ENCODE data around the gene ZFPL1. TPM values are rescaled to one million over a fixed set of nuclear protein-coding genes. Genes with fewer than 3 reads are reported as not detected.

Gene ZFPL1
- total RNA-seq, 2 donors from 2014 or later, result 36.0 to 51.2 TPM

GRCh38 chr11:65040847-65041622 is 43.0 kb upstream of the ZFPL1 start, which contains the start of gene SAC3D1:
Gene SAC3D1, plus strand, starts transcription at chr11:65041210. Its CDS starts 83 bp downstream, at chr11:65041293.
- no peaks in the 10 kb centered on the region for H3K27me3 ChIP-seq (replicated peaks; ENCODE audit: insufficient read depth)
- ATAC-seq (ENCODE audit: insufficient number of reproducible peaks, low FRiP score, low read depth) (peak; percentile 69), DNase-seq (ENCODE audit: low spot score) (peak; percentile 67)
- peaks cover 21% of the 10 kb centered on the region for H3K36me3 ChIP-seq
- no peak for TF ChIP-seq CTCF (IDR thresholded peaks at IDR 0.05)
- H3K9me3 ChIP-seq, result no peaks in the 10 kb centered on the region
- peak within 1 kb of the TSS; percentile 87 to 88 for H3K27ac ChIP-seq
- H3K4me1 ChIP-seq (ENCODE audit: control insufficient read depth in 1 of 2, low read depth in 2 of 2), result peaks cover 5 to 16% of the 10 kb centered on the region in 2 donors
- peak within 1 kb of the TSS; percentile 84 for H3K4me3 ChIP-seq

- no peak overlapping the region for H3K27ac ChIP-seq
- no peak for TF ChIP-seq CTCF (IDR thresholded peaks at IDR 0.05)
- H3K27me3 ChIP-seq (replicated peaks; ENCODE audit: insufficient read depth), result no peaks in the 10 kb centered on the region
- no peak overlapping the region for H3K4me3 ChIP-seq
- no peaks in the 10 kb centered on the region for H3K9me3 ChIP-seq
- H3K36me3 ChIP-seq, result peaks cover 12% of the 10 kb centered on the region
- DNase-seq (ENCODE audit: low spot score) (no peak), ATAC-seq (ENCODE audit: insufficient number of reproducible peaks, low FRiP score, low read depth) (no peak)
- peaks cover 5 to 26% of the 10 kb centered on the region in 2 donors for H3K4me1 ChIP-seq (ENCODE audit: control insufficient read depth in 1 of 2, low read depth in 2 of 2)
Observed at GRCh38 chr11:65042891-65043290, 41.1 kb upstream of the ZFPL1 start.

GRCh38 chr11:65043881-65044501 is 40.0 kb upstream of the ZFPL1 start:
- Histone ChIP-seq H3K4me1 (ENCODE audit: control insufficient read depth in 1 of 2, low read depth in 2 of 2) (peaks cover 8 to 31% of the 10 kb centered on the region in 2 donors), H3K27me3 (replicated peaks; ENCODE audit: insufficient read depth) (no peaks in the 10 kb centered on the region), H3K36me3 (peaks cover 3% of the 10 kb centered on the region), H3K4me3 (no peak overlapping the region), H3K9me3 (no peaks in the 10 kb centered on the region), H3K27ac (no peak overlapping the region)
- DNase-seq (ENCODE audit: low spot score) (no peak), ATAC-seq (ENCODE audit: insufficient number of reproducible peaks, low FRiP score, low read depth) (no peak)
- TF ChIP-seq CTCF (IDR thresholded peaks at IDR 0.05), result no peak

GRCh38 chr11:65045061-65045460 is 39.0 kb upstream of the ZFPL1 start:
- peaks cover 8 to 31% of the 10 kb centered on the region in 2 donors for H3K4me1 ChIP-seq (ENCODE audit: control insufficient read depth in 1 of 2, low read depth in 2 of 2)

More at GRCh38 chr11:65045061-65045460, 39.0 kb upstream of the ZFPL1 start:
- no peaks in the 10 kb centered on the region for H3K27me3 ChIP-seq (replicated peaks; ENCODE audit: insufficient read depth)
- no peak overlapping the region for H3K4me3 ChIP-seq
- ATAC-seq (ENCODE audit: insufficient number of reproducible peaks, low FRiP score, low read depth) (no peak), DNase-seq (ENCODE audit: low spot score) (no peak)
- H3K27ac ChIP-seq, result no peak overlapping the region
- no peaks in the 10 kb centered on the region for H3K9me3 ChIP-seq
- no peaks in the 10 kb centered on the region for H3K36me3 ChIP-seq
- TF ChIP-seq CTCF (IDR thresholded peaks at IDR 0.05), result no peak
